NCI-H2029 treated with DMSO at 0.1 percent for 48 hours (cell line): ENCODE data around the gene SMTNL1.

Source experiments
- DNase-seq: peaks from one replicate; lab custom pipeline; 2025; lab: John Stamatoyannopoulos, UW

SMTNL1 gene

GRCh38 chr11:57546451-57546850 is 9.1 kb downstream of the SMTNL1 start:
- DNase-seq, result no peak

GRCh38 chr11:57546869-57547475 is 9.6 kb downstream of the SMTNL1 start:
- DNase-seq, result no peak

- no peak for DNase-seq
Observed at GRCh38 chr11:57547854-57548377, 10.5 kb downstream of the SMTNL1 start.

GRCh38 chr11:57549983-57550382 is 12.6 kb downstream of the SMTNL1 start:
- no peak for DNase-seq

- no peak for DNase-seq
Observed at GRCh38 chr11:57551941-57552340, 14.5 kb downstream of the SMTNL1 start.

GRCh38 chr11:57552479-57552878 is 15.1 kb downstream of the SMTNL1 start:
- no peak for DNase-seq

- no peak for DNase-seq
Observed at GRCh38 chr11:57555393-57555792, 18.0 kb downstream of the SMTNL1 start.

- DNase-seq, result no peak
Observed at GRCh38 chr11:57556041-57556440, 18.6 kb downstream of the SMTNL1 start.

GRCh38 chr11:57560146-57560545 is 22.8 kb downstream of the SMTNL1 start:
- no peak for DNase-seq

GRCh38 chr11:57562596-57562995 is 25.2 kb downstream of the SMTNL1 start:
- DNase-seq, result no peak

GRCh38 chr11:57566005-57566904 is 28.9 kb downstream of the SMTNL1 start:
- DNase-seq, result peak; percentile 69

- no peak for DNase-seq
Observed at GRCh38 chr11:57566905-57567514, 29.6 kb downstream of the SMTNL1 start.

- DNase-seq, result no peak
Observed at GRCh38 chr11:57567515-57568329, 30.3 kb downstream of the SMTNL1 start, which contains the start of gene UBE2L6. Gene UBE2L6, minus strand, starts transcription at chr11:57567672. Its CDS starts 61 bp downstream, at chr11:57567611.

GRCh38 chr11:57568330-57568766 is 31.0 kb downstream of the SMTNL1 start:
- peak; percentile 65 for DNase-seq

GRCh38 chr11:57571606-57572005 is 34.2 kb downstream of the SMTNL1 start:
- no peak for DNase-seq

GRCh38 chr11:57574061-57574460 is 36.7 kb downstream of the SMTNL1 start:
- no peak for DNase-seq

- no peak for DNase-seq
Observed at GRCh38 chr11:57584341-57584740, 46.9 kb downstream of the SMTNL1 start.

- no peak for DNase-seq
Observed at GRCh38 chr11:57585301-57585700, 47.9 kb downstream of the SMTNL1 start.

- DNase-seq, result no peak
Observed at GRCh38 chr11:57586711-57587245, 49.4 kb downstream of the SMTNL1 start.

GRCh38 chr11:57588046-57588710 is 50.8 kb downstream of the SMTNL1 start:
- DNase-seq, result no peak
